H4 (cell line): ENCODE data around the gene TMEM163. TPM values are rescaled to one million over a fixed set of nuclear protein-coding genes. Genes with fewer than 3 reads are reported as not detected.
"Not testable (repeated sequence)": the region's sequence is repeated elsewhere in the genome, so short reads cannot be mapped to it uniquely, and the experiment has no call there.

Experiments used
- DNase-seq: peaks from one replicate; pipeline ENCODE4 v3.0.0-alpha.2; 2015; ENCODE audit warnings: low spot score
- total RNA-seq: library from RNA; depleted of rRNA; stranded (reverse); fragments of >200 nt; shearing (Covaris generic); gene quantifications from 2 replicates; pipeline ENCODE4 v1.2.3, GENCODE V29; 2014

TMEM163 gene
- total RNA-seq, 1 experiment from 2014 or later: not detected

- no peak for DNase-seq
Measured at GRCh38 chr2:134665727-134666506, 52.9 kb downstream of the TMEM163 start.

- no peak for DNase-seq
Measured at GRCh38 chr2:134663451-134664450, 55.0 kb downstream of the TMEM163 start.

- no peak for DNase-seq
Measured at GRCh38 chr2:134662751-134663150, 56.0 kb downstream of the TMEM163 start.

- DNase-seq: no peak
Measured at GRCh38 chr2:134660626-134661402, 58.0 kb downstream of the TMEM163 start.

GRCh38 chr2:134659724-134660123, 59.1 kb downstream of the TMEM163 start:
- DNase-seq: no peak

- no peak for DNase-seq
Measured at GRCh38 chr2:134657650-134658250, 61.0 kb downstream of the TMEM163 start.

- DNase-seq: not testable (repeated sequence)
Measured at GRCh38 chr2:134656391-134656790, 62.4 kb downstream of the TMEM163 start.

GRCh38 chr2:134648586-134648985, 70.2 kb downstream of the TMEM163 start:
- no peak for DNase-seq

GRCh38 chr2:134647607-134648256, 71.1 kb downstream of the TMEM163 start:
- no peak for DNase-seq

GRCh38 chr2:134642938-134643337, 75.9 kb downstream of the TMEM163 start:
- DNase-seq: no peak

- DNase-seq: no peak
Measured at GRCh38 chr2:134640494-134640893, 78.3 kb downstream of the TMEM163 start.

- DNase-seq: no peak
Measured at GRCh38 chr2:134639265-134639664, 79.5 kb downstream of the TMEM163 start.

GRCh38 chr2:134636714-134637113, 82.1 kb downstream of the TMEM163 start:
- no peak for DNase-seq

GRCh38 chr2:134634054-134634753, 84.6 kb downstream of the TMEM163 start:
- no peak for DNase-seq

GRCh38 chr2:134630504-134631159, 88.2 kb downstream of the TMEM163 start:
- DNase-seq: no peak

- no peak for DNase-seq
Measured at GRCh38 chr2:134628453-134628852, 90.3 kb downstream of the TMEM163 start.

- DNase-seq: no peak
Measured at GRCh38 chr2:134626781-134627180, 92.0 kb downstream of the TMEM163 start.

- DNase-seq: no peak
Measured at GRCh38 chr2:134625311-134625710, 93.5 kb downstream of the TMEM163 start.

GRCh38 chr2:134623796-134624195, 95.0 kb downstream of the TMEM163 start:
- DNase-seq: no peak

GRCh38 chr2:134623046-134623445, 95.8 kb downstream of the TMEM163 start:
- DNase-seq: no peak
